BJ (cell line): ENCODE measurements around the gene PADI4. TPM values are rescaled to one million over a fixed set of nuclear protein-coding genes. Genes with fewer than 3 reads are reported as not detected.

Experiments
- CTCF ChIA-PET: fragments of 350-600 bp; formaldehyde crosslinking; extraction: SDS; loops from one replicate; lab custom pipeline; 2021; ENCODE audit warnings: antibody characterized with exemption, inconsistent platforms; lab: Yijun Ruan, JAX
- POLR2A ChIA-PET: fragments of 300-600 bp; sonication (Branson Sonifier 250); formaldehyde crosslinking; extraction: SDS; loops from one replicate; lab custom pipeline; 2021; ENCODE audit warnings: antibody characterized with exemption; lab: Charles Lee
- DNase-seq: peaks from one replicate; pipeline ENCODE4 v3.0.0-alpha.2; 2011; ENCODE audit warnings: low read depth
- H3K27me3 ChIP-seq: 2 replicates; pipeline ENCODE4 v1.6.0; 2011; ENCODE audit warnings: low read length; ENCODE audit not compliant: control insufficient read depth, insufficient read depth
- H3K36me3 ChIP-seq: 2 replicates; pipeline ENCODE4 v1.5.1; 2011; ENCODE audit warnings: low read length; ENCODE audit not compliant: control insufficient read depth, insufficient read depth
- H3K4me3 ChIP-seq: 2 replicates; pipeline ENCODE4 v1.5.1; 2011; ENCODE audit warnings: low read depth, mild to moderate bottlenecking, control low read depth, low read length
- polyA plus RNA-seq: library from polyadenylated mRNA; depleted of rRNA; stranded (reverse); fragments of >200 nt; gene quantifications from 2 replicates; pipeline ENCODE4 v1.2.3, GENCODE V29; 2011
- TF ChIP-seq, protein P1 (sequence below): IDR thresholded peaks from 2 replicates; pipeline ENCODE4 v1.5.1; 2011; ENCODE audit warnings: low read depth, mild to moderate bottlenecking, control low read depth, inconsistent platforms, low read length, moderate library complexity; ENCODE audit not compliant: insufficient read depth

Gene PADI4
- polyA plus RNA-seq, 1 experiment, result not detected

- TF ChIP-seq, protein P1, sequence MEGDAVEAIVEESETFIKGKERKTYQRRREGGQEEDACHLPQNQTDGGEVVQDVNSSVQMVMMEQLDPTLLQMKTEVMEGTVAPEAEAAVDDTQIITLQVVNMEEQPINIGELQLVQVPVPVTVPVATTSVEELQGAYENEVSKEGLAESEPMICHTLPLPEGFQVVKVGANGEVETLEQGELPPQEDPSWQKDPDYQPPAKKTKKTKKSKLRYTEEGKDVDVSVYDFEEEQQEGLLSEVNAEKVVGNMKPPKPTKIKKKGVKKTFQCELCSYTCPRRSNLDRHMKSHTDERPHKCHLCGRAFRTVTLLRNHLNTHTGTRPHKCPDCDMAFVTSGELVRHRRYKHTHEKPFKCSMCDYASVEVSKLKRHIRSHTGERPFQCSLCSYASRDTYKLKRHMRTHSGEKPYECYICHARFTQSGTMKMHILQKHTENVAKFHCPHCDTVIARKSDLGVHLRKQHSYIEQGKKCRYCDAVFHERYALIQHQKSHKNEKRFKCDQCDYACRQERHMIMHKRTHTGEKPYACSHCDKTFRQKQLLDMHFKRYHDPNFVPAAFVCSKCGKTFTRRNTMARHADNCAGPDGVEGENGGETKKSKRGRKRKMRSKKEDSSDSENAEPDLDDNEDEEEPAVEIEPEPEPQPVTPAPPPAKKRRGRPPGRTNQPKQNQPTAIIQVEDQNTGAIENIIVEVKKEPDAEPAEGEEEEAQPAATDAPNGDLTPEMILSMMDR, result no peak
- POLR2A ChIA-PET, result no interaction called here
- CTCF ChIA-PET, result interaction anchor here (1.4 to 1.8 kb wide), 5 partner anchors 9 to 211 kb away, joined by 4 to 14 read pairs (median 5); no protein-coding TSS in a partner anchor
- H3K27me3 ChIP-seq, result no peaks in the 10 kb centered on the region
- no peak overlapping the region for H3K4me3 ChIP-seq
- no peaks in the 10 kb centered on the region for H3K36me3 ChIP-seq
- no peak for DNase-seq
Measured at GRCh38 chr1:17270891-17271765, 36.9 kb upstream of the PADI4 start.

GRCh38 chr1:17272066-17272465 is 35.9 kb upstream of the PADI4 start:
- DNase-seq, result no peak
- TF ChIP-seq, protein P1, result no peak
- CTCF ChIA-PET, result interaction anchor here (0.7 to 3.2 kb wide), 8 partner anchors 10 to 212 kb away, joined by 3 to 20 read pairs (median 4); no protein-coding TSS in a partner anchor
- POLR2A ChIA-PET, result no interaction called here
- no peaks in the 10 kb centered on the region for H3K36me3 ChIP-seq
- H3K27me3 ChIP-seq, result no peaks in the 10 kb centered on the region
- H3K4me3 ChIP-seq, result no peak overlapping the region

DNA sequence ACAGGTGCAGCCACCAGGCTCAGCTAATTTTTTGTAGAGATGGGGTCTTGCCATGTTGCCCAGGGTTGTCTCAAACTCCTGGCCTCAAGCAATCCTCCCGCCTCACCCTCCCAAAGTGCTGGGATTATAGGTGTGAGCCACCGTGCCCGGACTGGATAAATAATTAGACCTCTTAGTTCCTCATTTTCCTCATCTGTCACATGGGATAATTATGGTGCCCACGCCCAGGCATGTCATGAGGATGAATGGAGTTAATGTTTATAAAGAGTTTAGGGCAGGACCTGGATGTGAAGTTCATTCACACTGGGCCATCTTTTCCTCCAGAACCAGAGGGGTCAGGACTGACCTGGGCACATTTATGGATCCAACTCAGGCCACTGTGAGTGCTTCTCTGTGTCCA is 35.4 kb upstream of the PADI4 start:
- Histone ChIP-seq H3K4me3 (no peak overlapping the region), H3K36me3 (no peaks in the 10 kb centered on the region), H3K27me3 (no peaks in the 10 kb centered on the region)
- ChIA-PET CTCF (interaction anchor here (0.7 to 3.2 kb wide), 8 partner anchors 7 to 147 kb away, joined by 3 to 20 read pairs (median 5); no protein-coding TSS in a partner anchor), POLR2A (no interaction called here)
- no peak for DNase-seq
- TF ChIP-seq, protein P1, result no peak

GRCh38 chr1:17273096-17273495 is 34.9 kb upstream of the PADI4 start:
- H3K27me3 ChIP-seq, result no peaks in the 10 kb centered on the region
- H3K36me3 ChIP-seq, result no peaks in the 10 kb centered on the region
- no peak for DNase-seq
- TF ChIP-seq, protein P1, result no peak
- POLR2A ChIA-PET, result no interaction called here
- CTCF ChIA-PET, result interaction anchor here (0.9 to 3.2 kb wide), 13 partner anchors 8 to 148 kb away, joined by 3 to 20 read pairs (median 4); no protein-coding TSS in a partner anchor
- H3K4me3 ChIP-seq, result no peak overlapping the region
